SK-N-MC (cell line): Measurements from ENCODE around the gene SEPTIN8.
A peak's percentile ranks its signal among the peaks of the same experiment; 100 is the strongest.

Experiments
- DNase-seq: peaks from one replicate; pipeline ENCODE4 v3.0.0-alpha.2; 2011; ENCODE audit warnings: low read depth, low spot score
- H3K27ac ChIP-seq: fragments of 200-600 bp; sonication (generic); 2 replicates; pipeline ENCODE4 v1.5.1; 2016; ENCODE audit warnings: mixed run types
- H3K36me3 ChIP-seq: fragments of 200-600 bp; sonication (generic); 2 replicates; pipeline ENCODE4 v1.6.1; 2017; ENCODE audit warnings: antibody characterized with exemption, low read length, mixed read lengths; ENCODE audit not compliant: insufficient read depth
- H3K4me3 ChIP-seq: fragments of 200-600 bp; sonication (generic); 2 replicates; pipeline ENCODE4 v1.5.1; 2016
- H3K9ac ChIP-seq: fragments of 200-600 bp; sonication (generic); 2 replicates; pipeline ENCODE4 v1.8.0; 2017; ENCODE audit warnings: mixed run types, mixed read lengths; ENCODE audit not compliant: insufficient read length
- H3K9me3 ChIP-seq: fragments of 200-600 bp; sonication (generic); 2 replicates; pipeline ENCODE4 v1.6.1; 2017; ENCODE audit warnings: low read depth, mild to moderate bottlenecking, antibody characterized with exemption, low read length, moderate library complexity, mixed read lengths
- EZH2 ChIP-seq: fragments of 200-600 bp; sonication (generic); IDR thresholded peaks from one replicate; pipeline ENCODE4 v1.6.1; 2017; ENCODE audit warnings: antibody characterized with exemption
- FOXP2 ChIP-seq: optimal IDR thresholded peaks from 2 replicates; pipeline ENCODE3; 2011; ENCODE audit warnings: mild to moderate bottlenecking, moderate library complexity; ENCODE audit not compliant: insufficient read depth; ENCODE audit errors: extremely low read length, control extremely low read depth
- POLR2AphosphoS5 ChIP-seq: IDR thresholded peaks from 2 replicates; pipeline ENCODE4 v1.6.1; 2012; ENCODE audit warnings: mild to moderate bottlenecking, low read depth, low read length, borderline replicate concordance

Gene SEPTIN8

GRCh38 chr5:132777209-132778069 is at the start of gene SEPTIN8:
TSS of gene SEPTIN8 (minus strand) at chr5:132777239. CDS start at chr5:132777137, 102 bp downstream.
- TF ChIP-seq FOXP2 (no peak), POLR2AphosphoS5 (no peak), EZH2 (no peak)
- H3K4me3 ChIP-seq = peak within 1 kb of the TSS; percentile 82
- H3K9me3 ChIP-seq = no peaks in the 10 kb centered on the region
- no peak for DNase-seq
- no peaks in the 10 kb centered on the region for H3K36me3 ChIP-seq
- H3K27ac ChIP-seq = no peak within 1 kb of the TSS
- peak within 1 kb of the TSS; percentile 70 for H3K9ac ChIP-seq

GRCh38 chr5:132826424-132827082 is 49.5 kb upstream of the SEPTIN8 start:
- no peak overlapping the region for H3K27ac ChIP-seq
- TF ChIP-seq FOXP2 (no peak), EZH2 (no peak), POLR2AphosphoS5 (no peak)
- H3K4me3 ChIP-seq = no peak overlapping the region
- DNase-seq = no peak
- no peaks in the 10 kb centered on the region for H3K9me3 ChIP-seq
- H3K36me3 ChIP-seq = no peaks in the 10 kb centered on the region
- no peak overlapping the region for H3K9ac ChIP-seq

- Histone ChIP-seq H3K27ac (no peak overlapping the region), H3K36me3 (no peaks in the 10 kb centered on the region), H3K9me3 (no peaks in the 10 kb centered on the region), H3K9ac (no peak overlapping the region), H3K4me3 (no peak overlapping the region)
- DNase-seq = no peak
- no peak for TF ChIP-seq POLR2AphosphoS5
- TF ChIP-seq FOXP2 = no peak
- no peak for TF ChIP-seq EZH2
These were observed 48.9 kb upstream of the SEPTIN8 start for GRCh38 chr5:132825834-132826391.

- no peak overlapping the region for H3K9ac ChIP-seq
- no peaks in the 10 kb centered on the region for H3K36me3 ChIP-seq
- TF ChIP-seq POLR2AphosphoS5 (no peak), FOXP2 (no peak), EZH2 (no peak)
- H3K9me3 ChIP-seq = no peaks in the 10 kb centered on the region
- H3K27ac ChIP-seq = no peak overlapping the region
- no peak for DNase-seq
- H3K4me3 ChIP-seq = no peak overlapping the region
These were observed 48.2 kb upstream of the SEPTIN8 start for GRCh38 chr5:132825033-132825833.

- Histone ChIP-seq H3K27ac (no peak overlapping the region), H3K9ac (no peak overlapping the region), H3K9me3 (no peaks in the 10 kb centered on the region), H3K4me3 (no peak overlapping the region), H3K36me3 (no peaks in the 10 kb centered on the region)
- DNase-seq = no peak
- TF ChIP-seq FOXP2 = no peak
- no peak for TF ChIP-seq EZH2
- TF ChIP-seq POLR2AphosphoS5 = no peak
These were observed 47.4 kb upstream of the SEPTIN8 start for GRCh38 chr5:132824426-132824825.

GRCh38 chr5:132823481-132824050 is 46.5 kb upstream of the SEPTIN8 start:
- Histone ChIP-seq H3K9ac (no peak overlapping the region), H3K4me3 (no peak overlapping the region), H3K27ac (no peak overlapping the region)

GRCh38 chr5:132822650-132823480 is 45.8 kb upstream of the SEPTIN8 start:
- H3K9ac ChIP-seq = no peak overlapping the region
- H3K36me3 ChIP-seq = no peaks in the 10 kb centered on the region
- no peak for DNase-seq
- no peaks in the 10 kb centered on the region for H3K9me3 ChIP-seq
- TF ChIP-seq FOXP2 = no peak
- TF ChIP-seq POLR2AphosphoS5 = no peak
- TF ChIP-seq EZH2 = no peak
- no peak overlapping the region for H3K27ac ChIP-seq
- H3K4me3 ChIP-seq = no peak overlapping the region

More at GRCh38 chr5:132823481-132824050, 46.5 kb upstream of the SEPTIN8 start:
- TF ChIP-seq EZH2 (no peak), POLR2AphosphoS5 (no peak), FOXP2 (no peak)
- Histone ChIP-seq H3K9me3 (no peaks in the 10 kb centered on the region), H3K36me3 (no peaks in the 10 kb centered on the region)
- DNase-seq = no peak
